HepG2 (cell line): ENCODE measurements around the gene RORC. TPM values are rescaled to one million over a fixed set of nuclear protein-coding genes. Genes with fewer than 3 reads are reported as not detected.

Source experiments
- ELF1 ChIP-seq: sonication (generic); formaldehyde crosslinking; IDR thresholded peaks from 2 replicates; pipeline ENCODE4 v1.4.0; 2020; ENCODE audit warnings: missing genetic modification reagents
- ETV5 ChIP-seq: IDR thresholded peaks from 2 replicates; pipeline ENCODE4 v1.6.1; 2018; ENCODE audit warnings: missing biosample characterization, missing genetic modification reagents, inconsistent platforms, borderline replicate concordance
- GABPB1 ChIP-seq: IDR thresholded peaks from 2 replicates; pipeline ENCODE4 v1.6.1; 2016; ENCODE audit warnings: mild to moderate bottlenecking, missing genetic modification reagents, moderate library complexity, missing compliant biosample characterization
- HMG20B ChIP-seq: conservative IDR thresholded peaks from 2 replicates; pipeline ENCODE4 v1.6.1; 2016; ENCODE audit warnings: missing genetic modification reagents, missing compliant biosample characterization
- KLF13 ChIP-seq: sonication (generic); formaldehyde crosslinking; IDR thresholded peaks from 2 replicates; pipeline ENCODE4 v1.4.0; 2020; ENCODE audit warnings: mild to moderate bottlenecking, missing genetic modification reagents
- PHB2 ChIP-seq: fragments of 450-650 bp; IDR thresholded peaks from 2 replicates; pipeline ENCODE4 v1.6.1; 2018; ENCODE audit not compliant: partially characterized antibody
- RORA ChIP-seq: sonication (generic); formaldehyde crosslinking; IDR thresholded peaks from 2 replicates; pipeline ENCODE4 v1.5.0; 2020; ENCODE audit warnings: mild to moderate bottlenecking, missing genetic modification reagents, moderate library complexity
- SMC3 ChIP-seq: IDR thresholded peaks from 2 replicates; pipeline ENCODE4 v1.6.1; 2011; ENCODE audit warnings: low read length, improper control_type of control experiment
- SSRP1 ChIP-seq: IDR thresholded peaks from 2 replicates; pipeline ENCODE4 v1.6.1; 2016; ENCODE audit warnings: control low read depth
- SUZ12 ChIP-seq: fragments of 150-350 bp; IDR thresholded peaks from 2 replicates; pipeline ENCODE4 v1.6.1; 2014; ENCODE audit warnings: low read depth, low read length
- TAF15 ChIP-seq: fragments of 200-400 bp; formaldehyde crosslinking; IDR thresholded peaks from one replicate; pipeline ENCODE4 v1.6.1; 2018; ENCODE audit warnings: mild to moderate bottlenecking, low read depth, low read length; ENCODE audit not compliant: poor library complexity, severe bottlenecking
- TCF7L2 ChIP-seq: IDR thresholded peaks from 2 replicates; pipeline ENCODE4 v1.6.1; 2011; ENCODE audit warnings: mild to moderate bottlenecking, low read depth, low read length, moderate library complexity
- TSC22D2 ChIP-seq: sonication (generic); formaldehyde crosslinking; IDR thresholded peaks from 2 replicates; pipeline ENCODE4 v1.5.1; 2020; ENCODE audit warnings: missing genetic modification reagents, mild to moderate bottlenecking, borderline replicate concordance
- ZBTB42 ChIP-seq: sonication (generic); formaldehyde crosslinking; IDR thresholded peaks from 2 replicates; pipeline ENCODE4 v1.5.0; 2020; ENCODE audit warnings: mild to moderate bottlenecking, missing genetic modification reagents
- ZFP90 ChIP-seq: sonication (generic); formaldehyde crosslinking; IDR thresholded peaks from 2 replicates; pipeline ENCODE4 v1.8.0; 2022; ENCODE audit warnings: missing genetic modification reagents, mild to moderate bottlenecking, inconsistent platforms, borderline replicate concordance
- ZNF12 ChIP-seq: sonication (generic); formaldehyde crosslinking; IDR thresholded peaks from 2 replicates; pipeline ENCODE4 v1.5.0; 2020; ENCODE audit warnings: missing genetic modification reagents
- ZNF160 ChIP-seq: sonication (generic); formaldehyde crosslinking; IDR thresholded peaks from 2 replicates; pipeline ENCODE4 v1.8.0; 2022; ENCODE audit warnings: mild to moderate bottlenecking, inconsistent platforms, missing genetic modification reagents
- ZNF232 ChIP-seq: sonication (generic); formaldehyde crosslinking; IDR thresholded peaks from 2 replicates; pipeline ENCODE4 v1.4.0; 2020; ENCODE audit warnings: missing genetic modification reagents, borderline replicate concordance
- ZNF3 ChIP-seq: IDR thresholded peaks from 2 replicates; pipeline ENCODE4 v1.7.0; 2017; ENCODE audit warnings: inconsistent platforms
- ZNF543 ChIP-seq: sonication (generic); formaldehyde crosslinking; IDR thresholded peaks from 2 replicates; pipeline ENCODE4 v1.4.0; 2020; ENCODE audit warnings: mild to moderate bottlenecking, missing genetic modification reagents
- ZNF737 ChIP-seq: sonication (generic); formaldehyde crosslinking; IDR thresholded peaks from 2 replicates; pipeline ENCODE4 v1.5.0; 2020; ENCODE audit warnings: missing genetic modification reagents, mild to moderate bottlenecking, borderline replicate concordance
- ZSCAN9 ChIP-seq: IDR thresholded peaks from 2 replicates; pipeline ENCODE4 v1.6.1; 2016; ENCODE audit warnings: borderline replicate concordance
- polyA plus RNA-seq, 8 experiments: library from polyadenylated mRNA; depleted of rRNA in 3 of 8; stranded (reverse) in 7 of 8; unstranded in 1 of 8; fragments of >200 nt; fragmentation: Illumina TruSeq in 4 of 8; extraction: Trizol in 4 of 8; gene quantifications; 2 replicates each; pipeline versions ENCODE4 v1.2.1 to v1.2.3, GENCODE V29; 2011 to 2016; ENCODE audit warnings: low read depth in 4 of 8, missing spikeins in 1 of 8, mixed read lengths in 1 of 8; ENCODE audit not compliant: insufficient read depth in 1 of 8
- total RNA-seq, 5 experiments: library from RNA; depleted of rRNA; stranded (reverse); fragments of >200 nt; fragmentation: Illumina TruSeq; extraction: Trizol; gene quantifications; 2 replicates each; pipeline ENCODE4 v1.2.3, GENCODE V29; 2016; ENCODE audit warnings: low read depth in 1 of 5
- TF ChIP-seq, protein P1 (sequence below): sonication (generic); formaldehyde crosslinking; IDR thresholded peaks from 2 replicates; pipeline ENCODE4 v1.4.0; 2020; ENCODE audit warnings: mild to moderate bottlenecking, low read depth, missing genetic modification reagents
- TF ChIP-seq, protein P2 (sequence below): sonication (generic); formaldehyde crosslinking; IDR thresholded peaks from 2 replicates; pipeline ENCODE4 v1.4.0; 2020; ENCODE audit warnings: missing genetic modification reagents
- TF ChIP-seq, protein P3 (sequence below): sonication (generic); formaldehyde crosslinking; IDR thresholded peaks from 2 replicates; pipeline ENCODE4 v1.4.0; 2020; ENCODE audit warnings: mild to moderate bottlenecking, missing genetic modification reagents, borderline replicate concordance

Gene RORC
- total and polyA plus RNA-seq, 2 of the 13 experiments (the other 11 are each of a cell fraction or from before 2014, with no cell fraction given): 2.5 to 6.5 TPM

DNA sequence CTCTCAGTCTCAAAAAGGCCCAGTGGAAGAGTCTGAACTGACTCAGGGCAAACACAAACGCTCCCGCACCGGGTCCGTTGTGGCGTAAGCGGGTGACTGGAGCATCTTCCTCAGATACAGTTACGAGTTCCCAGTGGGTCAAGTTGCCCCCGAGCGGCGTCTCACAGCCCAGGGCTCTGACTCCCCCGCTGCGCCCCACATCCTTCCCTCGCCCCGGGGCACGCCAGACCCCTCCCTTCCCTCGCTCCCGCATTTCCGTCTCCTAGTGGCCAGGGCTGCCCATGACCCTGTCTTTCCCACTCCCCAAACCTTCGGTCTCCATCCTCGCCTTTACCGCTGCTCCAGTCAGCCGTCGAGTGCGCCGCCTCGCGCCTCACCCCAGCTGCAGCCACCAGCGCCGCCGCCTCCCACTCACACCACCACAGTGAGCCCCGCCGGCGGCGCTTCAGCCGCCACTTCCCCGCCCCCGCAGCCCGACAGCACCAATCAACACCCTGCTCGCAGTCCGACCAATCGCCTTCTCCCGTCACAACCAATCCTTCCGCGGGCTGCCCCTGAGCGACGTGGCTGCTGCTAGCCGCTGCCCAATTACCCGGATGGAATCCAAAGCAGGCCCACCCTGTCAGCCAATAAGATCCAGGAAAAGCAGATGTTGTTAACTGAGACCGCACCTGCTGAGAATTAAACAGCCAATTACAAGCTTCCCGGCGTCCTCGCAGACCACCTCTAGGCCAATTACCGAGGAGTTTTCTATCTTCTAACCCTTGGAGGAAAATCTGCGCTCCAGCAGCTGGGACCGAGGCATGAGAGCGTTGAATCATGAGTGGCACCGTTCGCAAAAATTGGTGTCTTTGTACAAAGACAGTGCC is 41.3 kb downstream of the RORC start, which contains the start of gene TDRKH (continued):
- peak; percentile 52; the same call in 1 of the 2 replicates for TF ChIP-seq ZNF160 (CRISPR knock-in tag)
- peak; percentile 99 for TF ChIP-seq HMG20B (CRISPR knock-in tag)
- TF ChIP-seq SSRP1 (CRISPR knock-in tag): no peak
- no peak for TF ChIP-seq TAF15
- TF ChIP-seq KLF13 (CRISPR knock-in tag): 0 out of 2 replicates have a peak, but pooled peaks have one; percentile 64
- TF ChIP-seq ZNF232 (CRISPR knock-in tag): peak; percentile 59
- no peak for TF ChIP-seq TCF7L2
- no peak for TF ChIP-seq SUZ12
- TF ChIP-seq ELF1: 0 out of 2 replicates have a peak, but pooled peaks have one; percentile 15
- TF ChIP-seq, protein P1, sequence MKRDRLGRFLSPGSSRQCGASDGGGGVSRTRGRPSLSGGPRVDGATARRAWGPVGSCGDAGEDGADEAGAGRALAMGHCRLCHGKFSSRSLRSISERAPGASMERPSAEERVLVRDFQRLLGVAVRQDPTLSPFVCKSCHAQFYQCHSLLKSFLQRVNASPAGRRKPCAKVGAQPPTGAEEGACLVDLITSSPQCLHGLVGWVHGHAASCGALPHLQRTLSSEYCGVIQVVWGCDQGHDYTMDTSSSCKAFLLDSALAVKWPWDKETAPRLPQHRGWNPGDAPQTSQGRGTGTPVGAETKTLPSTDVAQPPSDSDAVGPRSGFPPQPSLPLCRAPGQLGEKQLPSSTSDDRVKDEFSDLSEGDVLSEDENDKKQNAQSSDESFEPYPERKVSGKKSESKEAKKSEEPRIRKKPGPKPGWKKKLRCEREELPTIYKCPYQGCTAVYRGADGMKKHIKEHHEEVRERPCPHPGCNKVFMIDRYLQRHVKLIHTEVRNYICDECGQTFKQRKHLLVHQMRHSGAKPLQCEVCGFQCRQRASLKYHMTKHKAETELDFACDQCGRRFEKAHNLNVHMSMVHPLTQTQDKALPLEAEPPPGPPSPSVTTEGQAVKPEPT: no peak
- no peak for TF ChIP-seq ZNF12 (CRISPR knock-in tag)
- no peak for TF ChIP-seq ZFP90
- TF ChIP-seq, protein P2, sequence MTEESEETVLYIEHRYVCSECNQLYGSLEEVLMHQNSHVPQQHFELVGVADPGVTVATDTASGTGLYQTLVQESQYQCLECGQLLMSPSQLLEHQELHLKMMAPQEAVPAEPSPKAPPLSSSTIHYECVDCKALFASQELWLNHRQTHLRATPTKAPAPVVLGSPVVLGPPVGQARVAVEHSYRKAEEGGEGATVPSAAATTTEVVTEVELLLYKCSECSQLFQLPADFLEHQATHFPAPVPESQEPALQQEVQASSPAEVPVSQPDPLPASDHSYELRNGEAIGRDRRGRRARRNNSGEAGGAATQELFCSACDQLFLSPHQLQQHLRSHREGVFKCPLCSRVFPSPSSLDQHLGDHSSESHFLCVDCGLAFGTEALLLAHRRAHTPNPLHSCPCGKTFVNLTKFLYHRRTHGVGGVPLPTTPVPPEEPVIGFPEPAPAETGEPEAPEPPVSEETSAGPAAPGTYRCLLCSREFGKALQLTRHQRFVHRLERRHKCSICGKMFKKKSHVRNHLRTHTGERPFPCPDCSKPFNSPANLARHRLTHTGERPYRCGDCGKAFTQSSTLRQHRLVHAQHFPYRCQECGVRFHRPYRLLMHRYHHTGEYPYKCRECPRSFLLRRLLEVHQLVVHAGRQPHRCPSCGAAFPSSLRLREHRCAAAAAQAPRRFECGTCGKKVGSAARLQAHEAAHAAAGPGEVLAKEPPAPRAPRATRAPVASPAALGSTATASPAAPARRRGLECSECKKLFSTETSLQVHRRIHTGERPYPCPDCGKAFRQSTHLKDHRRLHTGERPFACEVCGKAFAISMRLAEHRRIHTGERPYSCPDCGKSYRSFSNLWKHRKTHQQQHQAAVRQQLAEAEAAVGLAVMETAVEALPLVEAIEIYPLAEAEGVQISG: peak; percentile 60
- TF ChIP-seq TSC22D2 (CRISPR knock-in tag): peak; percentile 77; the same call in 1 of the 2 replicates
- TF ChIP-seq, protein P3, sequence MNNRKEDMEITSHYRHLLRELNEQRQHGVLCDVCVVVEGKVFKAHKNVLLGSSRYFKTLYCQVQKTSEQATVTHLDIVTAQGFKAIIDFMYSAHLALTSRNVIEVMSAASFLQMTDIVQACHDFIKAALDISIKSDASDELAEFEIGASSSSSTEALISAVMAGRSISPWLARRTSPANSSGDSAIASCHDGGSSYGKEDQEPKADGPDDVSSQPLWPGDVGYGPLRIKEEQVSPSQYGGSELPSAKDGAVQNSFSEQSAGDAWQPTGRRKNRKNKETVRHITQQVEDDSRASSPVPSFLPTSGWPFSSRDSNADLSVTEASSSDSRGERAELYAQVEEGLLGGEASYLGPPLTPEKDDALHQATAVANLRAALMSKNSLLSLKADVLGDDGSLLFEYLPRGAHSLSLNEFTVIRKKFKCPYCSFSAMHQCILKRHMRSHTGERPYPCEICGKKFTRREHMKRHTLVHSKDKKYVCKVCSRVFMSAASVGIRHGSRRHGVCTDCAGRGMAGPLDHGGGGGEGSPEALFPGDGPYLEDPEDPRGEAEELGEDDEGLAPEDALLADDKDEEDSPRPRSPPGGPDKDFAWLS (CRISPR knock-in tag): no peak
- no peak for TF ChIP-seq SMC3
- no peak for TF ChIP-seq PHB2
- 0 out of 2 replicates have a peak, but pooled peaks have one; percentile 61 for TF ChIP-seq ZBTB42 (CRISPR knock-in tag)
- TF ChIP-seq ZNF737: no peak
- peak; percentile 94 for TF ChIP-seq ZNF543
- TF ChIP-seq ZNF3 (CRISPR knock-in tag): no peak
- TF ChIP-seq RORA: no peak
- TF ChIP-seq ZSCAN9 (CRISPR knock-in tag): peak; percentile 85; the same call in 1 of the 2 replicates
- TF ChIP-seq ETV5 (CRISPR knock-in tag): peak; percentile 8; the same call in 1 of the 2 replicates
- peak; percentile 79; the same call in 1 of the 2 replicates for TF ChIP-seq GABPB1
